Large intestine (tissue), 3 donors: ENCODE data around the gene ANGPTL4. TPM values are rescaled to one million over a fixed set of nuclear protein-coding genes. Genes with fewer than 3 reads are reported as not detected.

Experiments used
- DNase-seq, 2 donors: peaks; one replicate each; pipeline versions ENCODE4 v3.0.0 to v3.0.0-alpha.2; 2013
- H3K27ac ChIP-seq: one replicate; pipeline ENCODE4 v1.5.1; 2013; ENCODE audit warnings: low read length
- H3K27me3 ChIP-seq: 2 replicates; pipeline ENCODE4 v1.6.1; 2013; ENCODE audit warnings: low read length; ENCODE audit not compliant: control insufficient read depth, insufficient read depth
- H3K36me3 ChIP-seq: 2 replicates; pipeline ENCODE4 v1.6.1; 2013; ENCODE audit warnings: low read length; ENCODE audit not compliant: control insufficient read depth, insufficient read depth
- H3K4me1 ChIP-seq: one replicate; pipeline ENCODE4 v1.6.1; 2013; ENCODE audit warnings: low read length; ENCODE audit not compliant: control insufficient read depth, insufficient read depth
- H3K4me3 ChIP-seq: one replicate; pipeline ENCODE4 v1.5.1; 2013; ENCODE audit warnings: low read length
- H3K9me3 ChIP-seq: one replicate; pipeline ENCODE4 v1.6.1; 2013; ENCODE audit warnings: mild to moderate bottlenecking, low read depth, low read length, moderate library complexity; ENCODE audit not compliant: control insufficient read depth
- WGBS: methylation state at CpG from one replicate; pipeline ENCODE4 v1.1.5; 2013; ENCODE audit warnings: low lambda C conversion rate; ENCODE audit not compliant: insufficient coverage; 5-methylcytosine and 5-hydroxymethylcytosine counted together
- polyA plus RNA-seq: library from polyadenylated mRNA; unstranded; fragments of 120-200 nt; gene quantifications from one replicate; pipeline ENCODE4 v1.2.1, GENCODE V29; 2013

The ANGPTL4 gene
- polyA plus RNA-seq, 1 donor = 0.97 TPM

GRCh38 chr19:8390617-8390981, 26.6 kb downstream of the ANGPTL4 start:
- peak; percentile 84 to 88 for DNase-seq
- H3K4me1 ChIP-seq = peaks cover 15% of the 10 kb centered on the region
- H3K27ac ChIP-seq = peak overlapping the region; percentile 93
- WGBS = no CpG with 5 or more reads among the region's 28 CpGs
- H3K27me3 ChIP-seq = no peaks in the 10 kb centered on the region
- H3K4me3 ChIP-seq = peak overlapping the region; percentile 61
- H3K9me3 ChIP-seq = no peaks in the 10 kb centered on the region
- peaks cover 4% of the 10 kb centered on the region for H3K36me3 ChIP-seq

- WGBS = no CpG with 5 or more reads among the region's 23 CpGs
- Histone ChIP-seq H3K9me3 (no peaks in the 10 kb centered on the region), H3K36me3 (peaks cover 7% of the 10 kb centered on the region), H3K4me1 (peaks cover 15% of the 10 kb centered on the region), H3K27ac (no peak overlapping the region), H3K27me3 (no peaks in the 10 kb centered on the region), H3K4me3 (peak overlapping the region; percentile 17)
- no peak for DNase-seq
Observed at GRCh38 chr19:8391198-8392016, 27.5 kb downstream of the ANGPTL4 start.

GRCh38 chr19:8392017-8392591, 28.1 kb downstream of the ANGPTL4 start:
- DNase-seq = no peak
- peaks cover 7% of the 10 kb centered on the region for H3K36me3 ChIP-seq
- no peaks in the 10 kb centered on the region for H3K9me3 ChIP-seq
- no peak overlapping the region for H3K4me3 ChIP-seq
- H3K27me3 ChIP-seq = no peaks in the 10 kb centered on the region
- WGBS = no CpG with 5 or more reads among the region's 11 CpGs
- H3K27ac ChIP-seq = no peak overlapping the region
- peaks cover 15% of the 10 kb centered on the region for H3K4me1 ChIP-seq

GRCh38 chr19:8393192-8393870, 29.4 kb downstream of the ANGPTL4 start:
- H3K27me3 ChIP-seq = no peaks in the 10 kb centered on the region
- H3K9me3 ChIP-seq = no peaks in the 10 kb centered on the region
- WGBS = no CpG with 5 or more reads among the region's 8 CpGs
- H3K4me3 ChIP-seq = no peak overlapping the region
- H3K36me3 ChIP-seq = peaks cover 9% of the 10 kb centered on the region
- H3K27ac ChIP-seq = no peak overlapping the region
- H3K4me1 ChIP-seq = peaks cover 15% of the 10 kb centered on the region
- DNase-seq = no peak

- WGBS = no CpG with 5 or more reads among the region's 8 CpGs
- H3K9me3 ChIP-seq = no peaks in the 10 kb centered on the region
- DNase-seq = no peak
- no peaks in the 10 kb centered on the region for H3K27me3 ChIP-seq
- no peak overlapping the region for H3K27ac ChIP-seq
- peaks cover 15% of the 10 kb centered on the region for H3K4me1 ChIP-seq
- H3K4me3 ChIP-seq = no peak overlapping the region
- peaks cover 9% of the 10 kb centered on the region for H3K36me3 ChIP-seq
Observed at GRCh38 chr19:8393871-8394250, 29.9 kb downstream of the ANGPTL4 start.

- H3K27ac ChIP-seq = no peak overlapping the region
- peaks cover 3% of the 10 kb centered on the region for H3K9me3 ChIP-seq
- WGBS = no CpG with 5 or more reads among the region's 14 CpGs
- no peaks in the 10 kb centered on the region for H3K27me3 ChIP-seq
- peaks cover 22% of the 10 kb centered on the region for H3K36me3 ChIP-seq
- H3K4me3 ChIP-seq = no peak overlapping the region
- peaks cover 11% of the 10 kb centered on the region for H3K4me1 ChIP-seq
- DNase-seq = no peak
Observed at GRCh38 chr19:8395621-8396082, 31.7 kb downstream of the ANGPTL4 start.

- Histone ChIP-seq H3K36me3 (peaks cover 24% of the 10 kb centered on the region), H3K4me1 (peaks cover 6% of the 10 kb centered on the region)
Observed at GRCh38 chr19:8396185-8396562, 32.2 kb downstream of the ANGPTL4 start.

GRCh38 chr19:8396563-8397203, 32.7 kb downstream of the ANGPTL4 start:
- H3K27me3 ChIP-seq = no peaks in the 10 kb centered on the region
- H3K27ac ChIP-seq = no peak overlapping the region

More at GRCh38 chr19:8396185-8396562, 32.2 kb downstream of the ANGPTL4 start:
- no peak for DNase-seq
- H3K9me3 ChIP-seq = peaks cover 3% of the 10 kb centered on the region
- H3K27ac ChIP-seq = no peak overlapping the region
- H3K27me3 ChIP-seq = no peaks in the 10 kb centered on the region
- H3K4me3 ChIP-seq = no peak overlapping the region
- WGBS = no CpG with 5 or more reads among the region's 7 CpGs

GRCh38 chr19:8397271-8397670, 33.3 kb downstream of the ANGPTL4 start:
- no peaks in the 10 kb centered on the region for H3K27me3 ChIP-seq
- H3K27ac ChIP-seq = no peak overlapping the region
- WGBS = 60% methylated on average over 1 of the region's 7 CpGs
- peaks cover 3% of the 10 kb centered on the region for H3K9me3 ChIP-seq
- DNase-seq = no peak
- peaks cover 29% of the 10 kb centered on the region for H3K36me3 ChIP-seq
- H3K4me1 ChIP-seq = no peaks in the 10 kb centered on the region
- no peak overlapping the region for H3K4me3 ChIP-seq

More at GRCh38 chr19:8396563-8397203, 32.7 kb downstream of the ANGPTL4 start:
- H3K4me3 ChIP-seq = no peak overlapping the region
- DNase-seq = no peak
- WGBS = no CpG with 5 or more reads among the region's 22 CpGs
- peaks cover 4% of the 10 kb centered on the region for H3K4me1 ChIP-seq
- H3K36me3 ChIP-seq = peaks cover 24% of the 10 kb centered on the region
- H3K9me3 ChIP-seq = peaks cover 3% of the 10 kb centered on the region

- Histone ChIP-seq H3K9me3 (peaks cover 3% of the 10 kb centered on the region), H3K36me3 (peaks cover 35% of the 10 kb centered on the region), H3K4me3 (no peak overlapping the region), H3K27ac (no peak overlapping the region), H3K4me1 (no peaks in the 10 kb centered on the region), H3K27me3 (no peaks in the 10 kb centered on the region)
- WGBS = no CpG with 5 or more reads among the region's 10 CpGs
- DNase-seq = no peak
Observed at GRCh38 chr19:8397746-8398310, 33.9 kb downstream of the ANGPTL4 start.
